PC-3 (cell line): Measurements from ENCODE around the gene WFS1.

Source experiments
- EZH2 ChIP-seq: fragments of 300-600 bp; sonication (generic); IDR thresholded peaks from one replicate; pipeline ENCODE4 v1.6.1; 2017; ENCODE audit warnings: antibody characterized with exemption, mild to moderate bottlenecking, low read length; ENCODE audit not compliant: unreplicated experiment
- EZH2phosphoT487 ChIP-seq: fragments of 300-600 bp; sonication (generic); IDR thresholded peaks from 2 replicates; pipeline ENCODE4 v1.6.1; 2018; ENCODE audit warnings: mild to moderate bottlenecking, antibody characterized with exemption, low read length, borderline replicate concordance
- TF ChIP-seq, protein P1 (sequence below): fragments of 300-600 bp; sonication (generic); conservative IDR thresholded peaks from 2 replicates; pipeline ENCODE4 v1.5.1; 2017; ENCODE audit warnings: antibody characterized with exemption, low read depth, mild to moderate bottlenecking, low read length

DNA sequence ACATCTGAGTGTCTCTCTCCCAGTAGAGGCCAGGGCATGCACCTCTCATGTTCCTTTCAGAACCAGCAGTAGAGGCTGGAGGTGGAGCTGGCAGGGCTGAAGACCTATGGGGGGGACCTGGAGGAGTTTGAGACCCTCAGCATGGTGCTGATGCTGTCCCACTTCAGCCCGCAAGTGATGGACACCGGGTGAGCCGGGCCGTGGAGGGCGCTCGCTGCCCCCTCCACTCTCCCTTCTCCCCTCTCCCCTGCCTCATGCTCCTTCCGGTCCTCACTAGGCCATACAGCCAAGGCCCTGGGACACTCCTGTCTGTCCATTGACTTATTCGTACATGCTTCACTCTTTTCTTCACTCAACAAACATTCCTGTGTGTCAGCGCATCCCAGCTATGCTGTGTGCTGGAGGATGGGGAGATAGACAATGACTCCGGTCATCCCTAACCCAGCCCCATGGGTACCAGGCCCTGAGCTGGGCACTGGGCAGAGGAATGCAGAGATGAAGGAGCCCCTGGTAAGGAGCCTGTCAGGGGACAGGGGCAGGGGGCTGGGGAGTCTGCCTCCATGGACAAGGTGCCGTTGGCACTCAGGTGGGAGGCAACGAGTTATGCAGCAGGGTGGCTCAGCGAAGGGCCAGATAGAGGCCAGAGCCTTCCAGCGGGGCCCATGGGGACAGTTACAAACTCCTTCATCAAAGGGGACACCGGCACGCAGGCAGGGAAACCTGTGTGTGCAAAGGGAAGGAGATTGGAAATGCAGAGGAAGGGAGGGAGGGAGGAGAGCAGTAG is 28.4 kb upstream of the WFS1 start:
- TF ChIP-seq, protein P1, sequence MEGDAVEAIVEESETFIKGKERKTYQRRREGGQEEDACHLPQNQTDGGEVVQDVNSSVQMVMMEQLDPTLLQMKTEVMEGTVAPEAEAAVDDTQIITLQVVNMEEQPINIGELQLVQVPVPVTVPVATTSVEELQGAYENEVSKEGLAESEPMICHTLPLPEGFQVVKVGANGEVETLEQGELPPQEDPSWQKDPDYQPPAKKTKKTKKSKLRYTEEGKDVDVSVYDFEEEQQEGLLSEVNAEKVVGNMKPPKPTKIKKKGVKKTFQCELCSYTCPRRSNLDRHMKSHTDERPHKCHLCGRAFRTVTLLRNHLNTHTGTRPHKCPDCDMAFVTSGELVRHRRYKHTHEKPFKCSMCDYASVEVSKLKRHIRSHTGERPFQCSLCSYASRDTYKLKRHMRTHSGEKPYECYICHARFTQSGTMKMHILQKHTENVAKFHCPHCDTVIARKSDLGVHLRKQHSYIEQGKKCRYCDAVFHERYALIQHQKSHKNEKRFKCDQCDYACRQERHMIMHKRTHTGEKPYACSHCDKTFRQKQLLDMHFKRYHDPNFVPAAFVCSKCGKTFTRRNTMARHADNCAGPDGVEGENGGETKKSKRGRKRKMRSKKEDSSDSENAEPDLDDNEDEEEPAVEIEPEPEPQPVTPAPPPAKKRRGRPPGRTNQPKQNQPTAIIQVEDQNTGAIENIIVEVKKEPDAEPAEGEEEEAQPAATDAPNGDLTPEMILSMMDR, result no peak
- TF ChIP-seq EZH2 (no peak), EZH2phosphoT487 (no peak)
